Left cardiac atrium (tissue), 4 donors: ENCODE measurements around the gene FBXL17. TPM values are rescaled to one million over a fixed set of nuclear protein-coding genes. Genes with fewer than 3 reads are reported as not detected.

Experiments
- ATAC-seq, 2 donors: fragments of 200-7000 bp; cut with Tn5 transposase; one replicate each; pipeline ENCODE4 v1.9.1; 2020; ENCODE audit warnings: mild to moderate bottlenecking in 2 of 2, moderate library complexity in 2 of 2
- DNase-seq: peaks from one replicate; pipeline ENCODE4 v3.0.0-alpha.2; 2020
- intact Hi-C, 2 donors: fragments of 100-400 bp; cut with DNase I; formaldehyde crosslinking; loops; one replicate each; pipeline versions ENCODE4 v1.14.1 to v1.15.1; 2022 to 2023
- total RNA-seq, 2 donors: library from RNA; stranded (reverse); fragmentation: NEBNext Ultra II Directional; extraction: Animal tissue kit (Norgen Biotek cat#: 25700); gene quantifications; one replicate each; pipeline ENCODE4 v1.2.1, GENCODE V29; 2021
- donor health status: DM: no; HTN: yes; CAD: no.
- donor health status: DM: no; HTN: yes; CAD: no; lungs with severe emphysema.
- donor health status: DM: yes; HTN: yes; CAD: no.
- donor health status: Dilated cardiomyopathy.

FBXL17 gene
- total RNA-seq, 2 donors from 2014 or later: 25.0 to 32.9 TPM

DNA sequence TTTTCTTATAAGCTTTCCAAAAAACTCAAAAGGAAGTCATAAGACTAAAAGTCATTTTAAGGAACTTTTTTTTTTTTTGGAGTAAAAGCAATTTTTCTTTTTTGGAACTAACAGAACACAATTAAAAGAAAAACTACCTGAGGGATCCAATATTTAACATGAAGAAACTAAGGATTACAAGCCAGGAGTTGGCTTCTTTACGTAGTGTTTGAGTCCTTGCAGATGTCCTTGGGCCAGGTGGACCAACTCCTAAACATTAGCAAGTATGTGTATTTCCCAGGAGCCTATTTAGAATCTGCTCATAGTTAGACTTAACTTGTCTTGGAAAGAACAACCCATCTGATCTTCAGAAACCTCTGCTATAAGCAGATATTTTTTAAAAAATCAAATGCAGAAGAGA, 557.1 kb downstream of the FBXL17 start:
- ATAC-seq (no peak), DNase-seq (no peak)
- intact Hi-C loops: no loop called here

- intact Hi-C loops: no loop called here
- no peak for ATAC-seq
- no peak for DNase-seq
These were observed 560.6 kb downstream of the FBXL17 start for GRCh38 chr5:107821288-107821687.

DNA sequence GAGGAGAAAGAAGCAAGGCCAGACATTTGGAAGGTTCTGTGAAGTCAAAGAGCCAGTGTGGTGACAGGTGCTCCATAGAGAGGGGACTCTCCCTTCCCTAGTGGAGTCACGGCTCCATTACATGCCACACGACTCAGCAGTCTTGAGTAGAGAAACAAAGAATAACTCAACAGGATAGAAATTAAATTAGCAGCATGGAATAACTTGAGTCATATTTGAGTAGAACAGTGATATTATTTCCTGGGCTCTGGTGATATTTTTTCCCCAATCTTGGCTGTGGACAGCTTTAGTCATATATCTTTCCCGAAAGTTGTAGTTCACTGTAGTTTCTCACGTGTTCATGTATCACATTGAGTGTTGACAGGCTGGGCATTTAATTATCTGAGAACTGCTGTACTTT, 561.5 kb downstream of the FBXL17 start:
- intact Hi-C loops: no loop called here
- peak in 1 of 2 donors; percentile 67 for ATAC-seq
- no peak for DNase-seq

DNA sequence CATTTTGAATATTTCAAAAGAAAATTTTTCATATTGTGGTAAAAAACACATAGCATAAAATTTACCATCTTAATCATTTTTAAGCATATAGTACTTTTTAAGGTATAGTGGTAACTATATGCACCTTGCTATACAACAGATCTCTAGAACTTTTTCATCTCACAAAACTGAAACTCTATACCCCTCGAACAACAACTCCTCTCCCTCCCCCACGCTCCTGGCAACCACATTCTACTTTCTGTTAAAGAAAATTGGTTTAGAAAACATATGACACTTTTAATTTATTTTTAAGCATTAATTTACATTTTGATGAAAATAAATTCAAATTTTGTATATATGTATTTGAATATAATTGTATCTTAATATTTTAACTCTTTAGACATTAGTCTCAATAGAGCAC, 563.9 kb downstream of the FBXL17 start:
- ATAC-seq (no peak), DNase-seq (no peak)
- intact Hi-C loops: no loop called here

DNA sequence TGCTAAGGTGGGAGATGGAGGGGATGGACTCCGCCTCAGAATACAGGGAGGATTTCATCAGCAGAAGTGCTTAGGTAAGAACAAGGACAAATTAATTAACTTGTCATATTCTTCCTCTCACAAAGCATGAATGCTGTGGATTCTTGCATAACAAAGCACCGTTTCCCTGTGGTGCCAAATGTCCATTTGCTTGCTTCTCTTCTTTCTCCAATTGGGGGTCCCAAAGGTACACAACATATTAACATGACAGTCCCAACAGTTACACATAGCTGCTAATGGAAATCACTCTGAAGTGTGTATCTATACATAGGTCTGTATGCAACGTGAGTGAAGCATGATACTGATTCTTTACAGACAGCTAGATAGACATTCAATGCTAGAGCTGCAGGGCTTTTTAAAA, 564.5 kb downstream of the FBXL17 start:
- no peak for ATAC-seq
- no peak for DNase-seq
- intact Hi-C loops: no loop called here

GRCh38 chr5:107815109-107815508, 566.8 kb downstream of the FBXL17 start:
- ATAC-seq (no peak), DNase-seq (no peak)
- intact Hi-C loops: no loop called here

DNA sequence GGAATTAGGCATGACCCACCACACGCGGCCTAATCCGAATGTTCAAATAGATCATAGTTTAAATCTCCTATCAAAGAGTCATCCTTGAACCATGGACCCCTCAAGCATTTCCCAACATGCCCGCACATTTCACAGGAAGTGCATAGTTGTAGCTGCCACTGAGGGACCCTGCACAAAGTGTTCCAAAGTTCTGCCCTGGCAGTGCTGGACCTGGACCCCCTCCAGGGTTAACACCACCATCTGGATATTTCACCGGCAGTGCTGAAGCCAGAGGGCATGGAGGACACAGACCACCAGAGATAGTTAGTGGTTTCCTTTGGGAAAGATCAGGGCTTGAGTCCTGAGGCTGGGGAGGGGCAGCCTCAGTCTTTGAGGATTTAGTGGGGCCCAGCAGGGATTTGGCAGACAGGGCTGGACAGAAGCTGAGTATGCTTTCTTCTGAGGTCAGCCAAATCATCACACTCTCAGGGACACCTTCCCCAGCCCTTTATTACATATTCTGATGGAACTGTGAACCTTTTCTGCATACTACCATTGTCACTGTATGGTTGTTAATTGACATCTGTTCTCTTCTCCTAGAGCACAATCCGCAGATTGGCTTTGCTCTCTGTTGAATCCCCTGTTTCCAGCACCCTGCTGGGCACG, 567.6 kb downstream of the FBXL17 start:
- intact Hi-C loops: no loop called here
- DNase-seq (no peak), ATAC-seq (peak; percentile 23 to 64)

DNA sequence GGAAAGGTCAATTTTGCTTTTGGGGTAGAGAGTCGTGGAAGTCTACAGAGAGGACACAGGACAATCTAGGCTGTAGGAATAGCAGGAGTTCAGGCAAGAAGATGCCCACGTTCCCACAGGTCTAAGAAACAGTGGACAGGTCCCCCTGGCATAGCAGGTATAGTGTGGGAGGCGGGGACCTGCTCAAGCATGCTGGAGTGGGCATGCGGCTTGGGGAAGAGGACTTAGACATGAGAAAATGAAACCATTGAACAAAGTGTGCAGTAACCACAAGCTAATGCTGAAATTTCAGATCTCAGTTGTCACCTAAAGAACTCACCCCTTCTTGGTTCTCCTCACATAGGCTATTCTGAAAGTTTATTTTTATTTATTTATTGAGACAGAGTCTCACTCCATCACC, 568.3 kb downstream of the FBXL17 start:
- intact Hi-C loops: no loop called here
- no peak for ATAC-seq
- DNase-seq: no peak

- ATAC-seq: peak; percentile 85 to 89
- intact Hi-C loops: no loop called here
- DNase-seq: peak; percentile 47
These were observed 569.2 kb downstream of the FBXL17 start for GRCh38 chr5:107812570-107813141.

DNA sequence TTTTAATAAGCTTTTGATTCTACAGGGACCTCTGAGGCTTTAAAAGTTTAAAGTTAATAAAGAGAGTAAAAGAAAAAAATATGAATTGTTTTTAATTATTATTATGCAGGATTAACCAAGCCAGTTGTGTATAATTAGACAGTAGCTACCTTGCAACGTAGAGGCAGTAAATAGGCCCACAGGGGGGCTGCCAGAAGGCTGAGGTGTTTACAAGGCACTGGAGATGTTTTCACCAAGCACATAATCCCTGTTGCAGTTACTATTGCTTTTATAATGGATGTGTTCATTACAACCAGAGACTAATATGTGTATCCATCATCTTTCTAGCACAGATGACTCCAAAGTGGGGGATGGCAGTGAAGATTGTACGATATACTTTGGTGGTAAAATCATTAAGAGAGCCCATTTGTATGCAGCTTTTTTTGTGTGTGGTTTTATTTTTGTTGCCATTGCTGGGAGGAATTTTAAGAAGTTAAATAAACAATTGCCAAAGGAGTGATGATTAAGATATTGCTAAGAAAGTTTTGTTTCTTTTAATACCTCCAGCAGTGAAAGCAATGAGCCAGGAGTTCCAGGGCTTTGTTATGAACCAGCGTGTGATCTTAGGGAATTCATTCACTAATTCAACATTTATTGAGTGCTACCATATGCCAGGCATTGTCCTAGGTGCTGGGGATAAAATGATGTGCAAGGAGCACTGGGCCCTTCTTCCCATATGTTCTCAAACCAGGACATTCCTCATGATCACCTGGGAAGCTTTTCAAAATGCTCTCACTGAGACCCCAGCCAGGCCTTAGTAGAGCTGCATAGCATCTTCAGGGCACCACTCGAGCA, 572.5 kb downstream of the FBXL17 start:
- ATAC-seq (no peak), DNase-seq (no peak)
- intact Hi-C loops: no loop called here
